Nephron (organoid): ENCODE measurements around the gene ADCY10.
A peak's percentile ranks its signal among the peaks of the same experiment; 100 is the strongest.

Experiments
- H3K27ac Mint-ChIP-seq, 3 experiments: 2 replicates each; pipeline ENCODE4 v1.8.0; 2020; ENCODE audit warnings: mixed read lengths in 3 of 3, mild to moderate bottlenecking in 2 of 3, moderate library complexity in 1 of 3
- H3K27me3 Mint-ChIP-seq: 2 replicates; pipeline ENCODE4 v1.8.0; 2021; ENCODE audit warnings: low read depth, mild to moderate bottlenecking, moderate library complexity, mixed read lengths
- H3K36me3 Mint-ChIP-seq: 2 replicates; pipeline ENCODE4 v1.8.0; 2020; ENCODE audit warnings: low read depth, mixed read lengths
- H3K4me1 Mint-ChIP-seq: 2 replicates; pipeline ENCODE4 v1.8.0; 2020; ENCODE audit warnings: mixed read lengths
- H3K4me3 Mint-ChIP-seq, 3 experiments: 2 replicates each; pipeline ENCODE4 v1.8.0; 2020; ENCODE audit warnings: mild to moderate bottlenecking in 3 of 3, mixed read lengths in 3 of 3, moderate library complexity in 2 of 3
- H3K9me3 Mint-ChIP-seq: 2 replicates; pipeline ENCODE4 v1.8.0; 2020; ENCODE audit warnings: mixed read lengths
- CTCF ChIP-seq, 3 experiments: fragments of 200-600 bp; sonication (generic); IDR thresholded peaks; one replicate each; pipeline ENCODE4 v1.5.0; 2021; ENCODE audit warnings: antibody characterized with exemption in 3 of 3; ENCODE audit not compliant: unreplicated experiment in 3 of 3

The ADCY10 gene

GRCh38 chr1:167761400-167761799 is 152.5 kb downstream of the ADCY10 start:
- TF ChIP-seq CTCF (IDR thresholded peaks at IDR 0.05; ENCODE audit: unreplicated experiment in 3 of 3): no peak
- peaks cover 14% of the 10 kb centered on the region for H3K36me3 Mint-ChIP-seq
- H3K27ac Mint-ChIP-seq: peak overlapping the region in 1 of 3 experiments; percentile 7
- H3K9me3 Mint-ChIP-seq: no peaks in the 10 kb centered on the region
- H3K4me3 Mint-ChIP-seq: no peak overlapping the region
- H3K4me1 Mint-ChIP-seq: peaks cover 20% of the 10 kb centered on the region
- H3K27me3 Mint-ChIP-seq: no peaks in the 10 kb centered on the region
